Sigmoid colon (tissue), 7 donors: ENCODE results near the gene PLPPR1. TPM values are rescaled to one million over a fixed set of nuclear protein-coding genes. Genes with fewer than 3 reads are reported as not detected.

Source experiments
- DNase-seq: peaks from one replicate; pipeline ENCODE4 v3.0.0-alpha.2; 2019
- H3K27ac ChIP-seq, 4 donors: fragments of 200-600 bp; sonication (generic); one replicate each; pipeline ENCODE4 v1.5.1; 2016 to 2019; ENCODE audit warnings: mild to moderate bottlenecking in 1 of 4
- H3K27me3 ChIP-seq, 3 donors: fragments of 200-600 bp; sonication (generic); one replicate each; pipeline ENCODE4 v1.5.1; 2019; ENCODE audit warnings: mild to moderate bottlenecking in 1 of 3
- H3K36me3 ChIP-seq, 4 donors: fragments of 200-600 bp; sonication (generic); one replicate each; pipeline ENCODE4 v1.5.1; 2016 to 2019
- H3K4me1 ChIP-seq, 4 donors: fragments of 200-600 bp; sonication (generic); one replicate each; pipeline ENCODE4 v1.5.1; 2017 to 2019
- H3K4me3 ChIP-seq, 4 donors: fragments of 200-600 bp; sonication (generic); one replicate each; pipeline ENCODE4 v1.5.1; 2017 to 2019; ENCODE audit warnings: mild to moderate bottlenecking in 2 of 4, moderate library complexity in 1 of 4
- H3K9me3 ChIP-seq, 4 donors: fragments of 200-600 bp in 3 of 4; sonication (generic) in 3 of 4; one replicate each; pipeline versions ENCODE4 v1.5.1 to v1.6.1; 2013 to 2019
- CTCF ChIP-seq, 4 experiments: fragments of 450-650 bp in 3 of 4; fragments of 200-600 bp in 1 of 4; IDR thresholded peaks; one replicate each; pipeline ENCODE4 v1.5.1; 2016 to 2019; ENCODE audit warnings: antibody characterized with exemption in 4 of 4, mild to moderate bottlenecking in 3 of 4, moderate library complexity in 2 of 4
- EP300 ChIP-seq, 4 donors: sonication (generic); formaldehyde crosslinking; IDR thresholded peaks; one replicate each; pipeline ENCODE4 v1.6.1; 2017; ENCODE audit warnings: antibody characterized with exemption in 4 of 4
- POLR2A ChIP-seq, 2 donors: fragments of 450-650 bp; IDR thresholded peaks; one replicate each; pipeline ENCODE4 v1.6.1; 2016; ENCODE audit warnings: antibody characterized with exemption in 2 of 2, mild to moderate bottlenecking in 2 of 2, moderate library complexity in 2 of 2
- POLR2AphosphoS5 ChIP-seq, 4 donors: sonication (generic); formaldehyde crosslinking; IDR thresholded peaks; one replicate each; pipeline ENCODE4 v1.6.1; 2017; ENCODE audit warnings: antibody characterized with exemption in 4 of 4
- WGBS, 2 donors: extraction: QIAGEN DNeasy Blood & Tissue Kit; methylation state at CpG; one replicate each; pipeline ENCODE4 v1.1.7; 2013; 5-methylcytosine and 5-hydroxymethylcytosine counted together
- intact Hi-C: fragments of 100-400 bp; cut with DNase I; formaldehyde crosslinking; loops from one replicate; pipeline ENCODE4 v1.15.1; 2023
- polyA plus RNA-seq, 3 donors: library from polyadenylated mRNA; stranded (reverse); fragments of 200-250 nt; gene quantifications; one replicate each; pipeline ENCODE4 v1.2.3, GENCODE V29; 2013
- total RNA-seq, 4 donors: library from RNA; depleted of rRNA; stranded (reverse); fragments of >200 nt; gene quantifications; one replicate each; pipeline ENCODE4 v1.1.0, GENCODE V29; 2016
- donor health status: healthy with polysubstance abuse.
- donor health status: Bipolar disorder and iron deficiency.
- donor health status: healthy.

PLPPR1 gene
- total and polyA plus RNA-seq, 7 donors = 0.07 to 0.81 (median 0.38) TPM; not detected in 3

DNA sequence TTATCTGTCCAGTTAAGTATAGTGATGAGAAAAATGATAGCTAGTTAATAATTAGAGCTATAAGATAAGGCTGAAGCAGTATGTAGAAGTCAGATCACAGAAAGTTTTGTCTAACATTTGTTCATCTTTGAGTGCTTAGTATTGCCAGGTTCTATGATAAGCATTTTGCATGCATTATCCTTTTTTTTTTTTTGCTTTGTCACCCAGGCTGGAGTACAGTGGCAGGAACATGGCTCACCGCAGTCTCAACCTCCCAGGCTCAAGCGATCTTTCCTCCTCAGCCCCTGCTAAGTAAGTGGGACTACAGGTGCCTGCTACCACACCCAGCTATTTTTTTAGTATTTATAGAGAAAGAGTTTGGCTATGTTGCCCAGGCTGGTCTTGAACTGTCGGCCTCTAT is 338.8 kb downstream of the PLPPR1 start:
- H3K4me3 ChIP-seq = no peak overlapping the region
- no peak overlapping the region for H3K27ac ChIP-seq
- no peaks in the 10 kb centered on the region for H3K9me3 ChIP-seq
- WGBS, 2 donors = 93 to 96% methylated on average over 3 of the region's 3 CpGs
- H3K4me1 ChIP-seq = no peaks in the 10 kb centered on the region
- H3K27me3 ChIP-seq = no peaks in the 10 kb centered on the region
- intact Hi-C loops = no loop called here
- no peak for TF ChIP-seq EP300 (IDR thresholded peaks at IDR 0.05)
- no peak for TF ChIP-seq POLR2A (IDR thresholded peaks at IDR 0.05)
- no peak for TF ChIP-seq POLR2AphosphoS5 (IDR thresholded peaks at IDR 0.05)
- TF ChIP-seq CTCF (IDR thresholded peaks at IDR 0.05) = no peak
- DNase-seq = no peak
- H3K36me3 ChIP-seq = no peaks in the 10 kb centered on the region

DNA sequence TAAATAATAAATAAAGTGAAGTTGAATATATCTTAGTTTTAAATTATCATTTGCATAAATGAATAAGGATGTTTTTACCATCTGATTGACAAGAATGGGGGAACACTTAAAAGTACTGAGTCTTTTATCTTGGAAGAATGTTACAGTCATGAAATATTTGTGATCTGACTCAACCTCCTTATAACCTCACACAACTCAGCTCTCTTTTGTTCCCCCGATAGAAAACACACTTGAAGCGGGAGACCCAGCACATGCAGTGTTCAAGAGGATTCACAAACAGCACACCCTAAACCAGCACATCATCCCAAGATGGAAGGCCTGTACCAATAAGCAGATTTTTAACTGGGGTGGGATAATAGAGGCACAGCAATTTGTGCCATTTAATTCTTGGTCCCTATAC is 340.8 kb downstream of the PLPPR1 start:
- Histone ChIP-seq H3K4me1 (no peaks in the 10 kb centered on the region), H3K27me3 (no peaks in the 10 kb centered on the region), H3K36me3 (no peaks in the 10 kb centered on the region), H3K4me3 (no peak overlapping the region), H3K27ac (no peak overlapping the region), H3K9me3 (no peaks in the 10 kb centered on the region)
- intact Hi-C loops = no loop called here
- WGBS, 2 donors = 92 to 95% methylated on average over 2 of the region's 2 CpGs
- DNase-seq = no peak
- TF ChIP-seq CTCF (IDR thresholded peaks at IDR 0.05) (no peak), POLR2AphosphoS5 (IDR thresholded peaks at IDR 0.05) (no peak), EP300 (IDR thresholded peaks at IDR 0.05) (no peak), POLR2A (IDR thresholded peaks at IDR 0.05) (no peak)

GRCh38 chr9:101369884-101370531 is 341.5 kb downstream of the PLPPR1 start:
- intact Hi-C loops = no loop called here
- no peaks in the 10 kb centered on the region for H3K9me3 ChIP-seq
- no peaks in the 10 kb centered on the region for H3K36me3 ChIP-seq

DNA sequence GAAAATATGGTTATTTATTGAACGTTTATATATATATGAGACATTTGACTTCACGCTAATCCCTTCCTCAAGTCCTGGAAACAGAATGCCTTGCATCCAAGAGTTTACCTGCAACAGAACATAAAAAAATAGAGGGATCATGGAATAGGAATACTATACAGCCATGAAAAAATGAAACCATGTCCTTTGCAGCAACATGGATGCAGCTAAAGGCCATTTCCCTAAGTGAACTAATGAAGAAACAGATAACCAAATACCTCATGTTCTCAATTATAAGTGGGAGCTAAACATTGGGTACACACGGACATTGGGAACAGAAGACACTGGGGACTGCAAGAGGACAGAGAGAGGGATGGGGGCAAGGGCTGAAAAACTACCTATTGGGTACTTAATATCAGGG is 343.3 kb downstream of the PLPPR1 start:
- H3K4me1 ChIP-seq = no peaks in the 10 kb centered on the region
- no peak for TF ChIP-seq CTCF (IDR thresholded peaks at IDR 0.05)
- H3K9me3 ChIP-seq = no peaks in the 10 kb centered on the region
- no peaks in the 10 kb centered on the region for H3K27me3 ChIP-seq
- no peak for DNase-seq
- H3K36me3 ChIP-seq = no peaks in the 10 kb centered on the region
- intact Hi-C loops = no loop called here
- WGBS, 2 donors = 95 to 96% methylated on average over 3 of the region's 3 CpGs
- no peak overlapping the region for H3K4me3 ChIP-seq
- H3K27ac ChIP-seq = no peak overlapping the region

More at GRCh38 chr9:101369884-101370531, 341.5 kb downstream of the PLPPR1 start:
- no peaks in the 10 kb centered on the region for H3K27me3 ChIP-seq
- H3K27ac ChIP-seq = no peak overlapping the region
- TF ChIP-seq EP300 (IDR thresholded peaks at IDR 0.05) (no peak), POLR2AphosphoS5 (IDR thresholded peaks at IDR 0.05) (no peak), CTCF (IDR thresholded peaks at IDR 0.05) (no peak), POLR2A (IDR thresholded peaks at IDR 0.05) (no peak)
- H3K4me3 ChIP-seq = no peak overlapping the region
- H3K4me1 ChIP-seq = no peaks in the 10 kb centered on the region
- DNase-seq = no peak
- WGBS, 2 donors = 74 to 81% methylated on average over 2 of the region's 2 CpGs
